Rectal smooth muscle tissue (tissue), 1 donor: ENCODE data around the gene ADGRD1.
"Not testable (repeated sequence)": the region's sequence is repeated elsewhere in the genome, so short reads cannot be mapped to it uniquely, and the experiment has no call there.

ENCODE experiments used
- H3K27ac ChIP-seq: one replicate; pipeline ENCODE4 v1.7.0; 2013; ENCODE audit warnings: low read depth, low read length, inconsistent platforms
- H3K27me3 ChIP-seq: one replicate; pipeline ENCODE4 v1.7.0; 2013; ENCODE audit warnings: low read length; ENCODE audit not compliant: control insufficient read depth, insufficient read depth
- H3K36me3 ChIP-seq: one replicate; pipeline ENCODE4 v1.7.0; 2013; ENCODE audit warnings: low read length; ENCODE audit not compliant: control insufficient read depth, insufficient read depth
- H3K4me1 ChIP-seq: one replicate; pipeline ENCODE4 v1.7.0; 2013; ENCODE audit warnings: low read length; ENCODE audit not compliant: control insufficient read depth, insufficient read depth
- H3K4me3 ChIP-seq: one replicate; pipeline ENCODE4 v1.7.0; 2013; ENCODE audit warnings: low read length
- H3K9ac ChIP-seq: one replicate; pipeline ENCODE4 v1.7.0; 2013; ENCODE audit warnings: low read length

ADGRD1 gene

DNA sequence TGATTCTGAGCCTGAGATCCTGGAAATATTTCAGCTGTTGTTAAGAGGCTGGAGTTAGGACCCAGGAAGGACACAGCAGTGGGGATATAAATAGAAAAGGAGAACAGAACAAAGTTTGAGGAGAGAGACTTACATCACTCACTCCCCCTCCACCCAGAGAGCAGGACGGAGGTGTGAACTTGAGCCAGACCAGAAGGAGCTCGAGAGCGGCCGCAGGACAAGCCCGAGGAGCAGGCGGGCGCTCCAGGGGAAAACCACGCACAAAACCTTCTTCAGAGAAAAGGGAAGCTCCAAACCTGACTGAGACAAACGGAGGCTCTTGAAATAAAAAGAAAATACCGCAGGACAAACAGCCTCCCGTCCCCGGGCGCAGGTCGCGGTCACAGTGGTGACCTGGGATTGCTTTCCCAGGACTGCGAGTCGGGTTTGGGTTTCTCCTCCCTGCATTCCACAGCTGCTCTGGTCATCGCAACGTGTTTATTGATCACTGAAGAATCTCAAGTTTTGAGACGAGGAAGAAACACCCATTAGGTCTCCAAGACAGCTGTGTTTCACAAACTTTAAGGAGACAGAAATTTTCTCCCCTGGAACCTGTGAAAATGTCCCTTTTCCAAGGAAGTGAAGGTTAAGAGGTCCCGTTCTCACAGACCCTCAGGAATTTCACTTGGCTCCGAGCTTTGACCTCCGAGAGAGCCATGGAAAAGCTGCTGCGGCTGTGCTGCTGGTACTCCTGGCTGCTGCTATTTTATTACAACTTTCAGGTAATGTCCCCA is at the start of gene ADGRD1:
Gene ADGRD1, plus strand, starts transcription at position 137 of the 773 bp plus-strand sequence. Its CDS starts 559 bp downstream, at position 696.
- Histone ChIP-seq H3K36me3 (no peaks in the 10 kb centered on the region), H3K27me3 (no peaks in the 10 kb centered on the region), H3K9ac (no peak within 1 kb of the TSS), H3K4me1 (peaks cover 17% of the 10 kb centered on the region), H3K4me3 (peak within 1 kb of the TSS; percentile 69), H3K27ac (peak within 1 kb of the TSS; percentile 41)

DNA sequence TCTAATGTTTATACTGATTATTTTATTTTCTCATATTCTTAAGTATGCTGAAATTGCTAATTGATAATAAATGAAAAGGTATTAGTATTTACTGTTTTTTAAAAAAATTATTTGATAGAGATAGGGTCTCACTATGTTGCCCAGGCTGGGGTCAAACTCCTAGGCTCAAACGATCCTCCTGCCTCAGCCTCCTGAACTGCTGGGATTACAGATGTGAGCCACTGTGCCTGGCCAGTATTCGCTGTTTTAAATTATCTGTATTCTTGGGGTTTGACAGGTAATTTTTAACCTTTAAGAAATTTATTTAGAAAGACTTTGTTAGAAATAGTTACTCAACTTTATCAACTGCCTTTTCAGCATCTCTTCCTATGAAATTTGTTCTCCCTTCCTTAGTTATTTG is 49.6 kb upstream of the ADGRD1 start:
- Histone ChIP-seq H3K9ac (no peak overlapping the region), H3K27ac (no peak overlapping the region), H3K4me1 (no peaks in the 10 kb centered on the region), H3K4me3 (no peak overlapping the region), H3K36me3 (no peaks in the 10 kb centered on the region), H3K27me3 (no peaks in the 10 kb centered on the region)

DNA sequence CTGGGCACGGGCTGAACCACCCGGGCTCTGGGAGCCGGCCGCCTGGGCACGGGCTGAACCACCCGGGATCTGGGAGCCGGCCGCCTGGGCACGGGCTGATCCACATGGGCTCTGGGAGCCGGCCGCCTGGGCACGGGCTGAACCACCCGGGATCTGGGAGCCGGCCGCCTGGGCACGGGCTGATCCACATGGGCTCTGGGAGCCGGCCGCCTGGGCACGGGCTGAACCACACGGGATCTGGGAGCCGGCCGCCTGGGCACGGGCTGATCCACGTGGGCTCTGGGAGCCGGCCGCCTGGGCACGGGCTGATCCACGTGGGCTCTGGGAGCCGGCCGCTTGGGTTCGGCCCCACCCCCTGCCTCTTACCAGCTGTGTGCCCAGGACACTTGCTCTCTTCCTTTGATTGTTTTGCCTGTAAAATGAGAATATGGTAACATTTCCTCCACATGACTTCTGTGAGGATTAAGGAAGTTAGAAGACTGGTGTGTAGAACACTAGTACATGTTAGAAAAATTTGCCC is 48.7 kb upstream of the ADGRD1 start:
- H3K27me3 ChIP-seq, H3K36me3 ChIP-seq, H3K9ac ChIP-seq, H3K4me3 ChIP-seq, H3K27ac ChIP-seq, H3K4me1 ChIP-seq: not testable (repeated sequence)

DNA sequence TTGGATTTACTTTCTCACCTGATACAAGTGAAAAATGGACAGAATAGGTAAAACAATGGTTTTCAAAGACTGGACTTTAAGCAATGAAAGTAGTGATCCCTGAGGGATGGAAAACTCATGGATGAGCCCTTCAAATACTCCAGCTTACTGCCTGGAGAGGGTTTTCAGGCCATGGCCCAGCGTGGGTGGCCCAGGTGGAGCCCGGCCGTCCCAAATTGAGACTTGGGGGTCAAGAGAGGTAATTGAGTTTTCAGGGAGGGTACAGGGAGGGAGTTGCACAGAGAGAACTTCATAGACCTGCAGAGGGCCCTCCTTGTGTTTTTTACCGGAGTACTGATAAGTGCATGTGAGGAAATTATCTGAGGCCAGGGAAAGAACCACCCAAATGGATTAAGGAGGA is 44.6 kb upstream of the ADGRD1 start:
- Histone ChIP-seq H3K9ac (no peak overlapping the region), H3K27ac (no peak overlapping the region), H3K4me1 (no peaks in the 10 kb centered on the region), H3K36me3 (no peaks in the 10 kb centered on the region), H3K4me3 (no peak overlapping the region), H3K27me3 (no peaks in the 10 kb centered on the region)

DNA sequence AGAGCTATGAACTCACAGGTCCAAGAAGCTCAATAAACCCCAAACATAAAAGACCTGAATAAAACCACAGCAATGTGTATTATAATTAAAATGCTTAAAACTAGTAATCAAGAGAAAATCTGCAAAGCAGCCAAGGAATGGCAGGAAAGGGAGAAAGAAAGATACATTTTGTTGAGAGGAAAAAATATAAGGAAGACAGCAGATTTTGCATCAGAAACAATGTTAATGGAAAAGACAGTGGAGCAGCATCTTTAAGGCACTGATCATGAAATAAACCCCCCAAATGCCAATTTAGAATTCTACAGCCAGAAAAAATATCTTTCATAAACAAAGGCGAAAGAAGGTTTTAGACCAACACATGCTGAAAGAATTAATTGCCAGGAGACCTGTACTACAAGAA is 42.5 kb upstream of the ADGRD1 start:
- H3K27ac ChIP-seq = no peak overlapping the region
- no peak overlapping the region for H3K9ac ChIP-seq
- H3K4me1 ChIP-seq = no peaks in the 10 kb centered on the region
- peaks cover 2% of the 10 kb centered on the region for H3K27me3 ChIP-seq
- no peaks in the 10 kb centered on the region for H3K36me3 ChIP-seq
- no peak overlapping the region for H3K4me3 ChIP-seq

DNA sequence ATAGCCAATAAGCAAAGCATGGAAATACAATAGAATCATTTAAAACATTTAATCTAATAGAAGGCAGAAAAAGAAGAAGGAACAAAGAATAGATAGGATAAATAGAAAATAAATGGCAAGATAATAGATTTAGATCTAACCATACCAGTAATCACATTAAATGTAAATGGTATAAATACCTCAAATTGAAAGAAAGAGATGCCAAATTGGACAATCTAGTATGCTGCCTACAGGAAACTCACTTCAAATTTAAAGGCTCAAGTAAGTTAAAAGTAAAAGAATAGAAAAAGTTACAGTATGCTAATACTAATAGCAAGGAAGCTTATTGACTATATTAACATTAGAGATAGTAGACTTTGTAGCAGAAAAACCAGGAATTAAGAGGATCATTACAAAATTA is 41.8 kb upstream of the ADGRD1 start:
- Histone ChIP-seq H3K4me1 (no peaks in the 10 kb centered on the region), H3K27ac (no peak overlapping the region), H3K36me3 (no peaks in the 10 kb centered on the region), H3K4me3 (no peak overlapping the region), H3K9ac (no peak overlapping the region), H3K27me3 (peaks cover 2% of the 10 kb centered on the region)

DNA sequence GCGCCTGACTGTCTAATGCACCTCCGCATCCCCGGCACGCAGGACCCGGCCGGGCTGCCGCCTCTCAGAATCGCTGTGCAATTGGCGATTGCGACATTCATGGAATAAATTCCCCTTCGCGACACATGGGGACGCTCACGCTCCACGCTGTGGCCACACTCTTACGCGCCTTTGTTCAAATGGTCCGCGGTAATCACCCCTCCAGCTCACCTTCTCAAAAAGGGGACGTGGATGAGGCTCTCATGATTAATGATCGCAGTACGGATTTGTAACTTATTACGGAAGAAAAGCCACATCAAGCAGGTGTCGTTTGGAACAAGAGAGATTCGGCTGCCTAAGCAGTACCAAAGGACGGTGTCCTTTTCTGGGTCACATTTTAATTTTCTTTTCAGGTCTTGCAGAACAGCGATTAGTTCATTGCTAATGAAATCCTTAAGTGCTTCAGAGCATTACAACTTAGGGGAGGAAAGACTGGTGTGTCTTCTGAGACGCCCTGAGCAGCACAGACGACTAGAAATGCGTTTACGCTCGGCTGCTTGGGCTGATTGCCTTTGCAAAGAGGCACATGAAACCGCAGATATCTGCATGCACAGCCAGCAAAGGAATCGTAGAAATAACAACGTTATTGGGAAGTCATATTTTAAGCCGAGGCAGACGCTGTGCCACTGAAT is 37.3 kb upstream of the ADGRD1 start:
- H3K27ac ChIP-seq = no peak overlapping the region
- peak overlapping the region; percentile 38 for H3K4me3 ChIP-seq
- H3K36me3 ChIP-seq = no peaks in the 10 kb centered on the region
- H3K27me3 ChIP-seq = peaks cover 2% of the 10 kb centered on the region
- H3K9ac ChIP-seq = no peak overlapping the region
- H3K4me1 ChIP-seq = no peaks in the 10 kb centered on the region

DNA sequence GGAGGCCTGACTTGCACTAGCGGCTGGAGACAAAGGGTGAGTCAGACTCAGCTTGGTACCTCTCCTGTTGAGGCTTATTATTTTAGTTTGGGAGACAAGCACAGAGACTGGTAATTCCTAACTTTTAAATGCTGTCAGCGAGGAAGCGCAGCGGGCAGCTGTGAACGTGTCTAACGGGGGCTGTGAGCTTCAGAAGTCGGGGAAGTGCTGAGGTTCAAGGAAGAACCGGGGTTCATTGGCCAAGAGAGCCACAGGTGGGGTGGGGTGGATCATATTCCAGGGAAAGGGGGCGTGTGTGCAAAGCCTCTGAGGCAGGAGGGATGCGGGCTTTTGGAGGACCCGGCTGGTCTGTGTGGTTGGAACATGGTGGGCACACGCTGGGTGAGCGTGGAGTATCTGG is 36.1 kb upstream of the ADGRD1 start:
- Histone ChIP-seq H3K27me3 (peaks cover 2% of the 10 kb centered on the region), H3K4me1 (no peaks in the 10 kb centered on the region), H3K36me3 (no peaks in the 10 kb centered on the region), H3K27ac (no peak overlapping the region), H3K9ac (no peak overlapping the region), H3K4me3 (no peak overlapping the region)

DNA sequence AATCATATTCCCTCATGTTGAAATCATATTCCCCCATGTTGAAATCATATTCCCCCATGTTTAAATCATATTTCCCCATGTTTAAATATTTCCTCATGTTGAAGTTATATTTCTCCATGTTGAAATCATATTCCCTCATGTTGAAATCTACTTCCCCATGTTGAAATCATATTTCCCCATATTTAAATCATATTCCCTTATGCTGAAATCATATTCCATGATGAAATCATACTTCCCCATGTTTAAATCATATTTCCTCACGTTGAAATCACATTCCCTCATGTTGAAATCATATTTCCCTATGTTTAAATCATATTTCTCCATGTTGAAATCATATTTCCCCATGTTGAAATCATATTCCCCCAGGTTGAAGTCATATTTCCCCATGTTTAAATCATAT is 34.6 kb upstream of the ADGRD1 start:
- Histone ChIP-seq H3K27ac (no peak overlapping the region), H3K9ac (no peak overlapping the region), H3K4me1 (no peaks in the 10 kb centered on the region), H3K36me3 (no peaks in the 10 kb centered on the region), H3K27me3 (peaks cover 2% of the 10 kb centered on the region), H3K4me3 (no peak overlapping the region)

DNA sequence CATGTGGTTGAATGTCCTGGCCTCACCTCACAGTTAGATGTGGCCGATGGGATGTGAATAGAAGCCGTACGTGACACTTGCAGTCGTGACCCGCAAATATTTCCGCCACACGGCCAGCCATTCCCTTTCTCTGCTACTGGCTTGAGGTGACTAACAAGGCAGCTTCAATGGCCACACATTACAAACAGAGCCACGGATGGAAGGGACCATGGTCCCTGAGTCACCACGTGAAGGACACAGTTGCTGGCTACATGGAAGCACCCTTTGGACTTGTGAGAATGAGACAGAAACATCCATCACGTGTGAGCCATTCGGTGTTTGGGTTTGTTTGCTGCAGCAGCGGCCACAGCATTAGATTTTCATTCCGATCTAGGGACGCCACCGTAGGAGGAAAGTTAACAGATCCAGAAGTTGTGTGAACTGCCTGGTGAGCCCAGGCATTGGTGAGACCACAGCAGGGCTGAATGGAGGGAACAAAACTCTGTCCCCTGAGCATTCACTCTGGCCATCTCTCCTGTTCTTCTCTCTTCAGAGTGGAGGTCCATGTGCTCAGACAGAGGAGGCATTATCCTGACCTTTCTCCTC is 33.5 kb upstream of the ADGRD1 start:
- no peaks in the 10 kb centered on the region for H3K36me3 ChIP-seq
- H3K4me1 ChIP-seq = peaks cover under 1% of the 10 kb centered on the region
- H3K27ac ChIP-seq = no peak overlapping the region
- H3K4me3 ChIP-seq = no peak overlapping the region
- H3K9ac ChIP-seq = no peak overlapping the region
- peaks cover 2% of the 10 kb centered on the region for H3K27me3 ChIP-seq

DNA sequence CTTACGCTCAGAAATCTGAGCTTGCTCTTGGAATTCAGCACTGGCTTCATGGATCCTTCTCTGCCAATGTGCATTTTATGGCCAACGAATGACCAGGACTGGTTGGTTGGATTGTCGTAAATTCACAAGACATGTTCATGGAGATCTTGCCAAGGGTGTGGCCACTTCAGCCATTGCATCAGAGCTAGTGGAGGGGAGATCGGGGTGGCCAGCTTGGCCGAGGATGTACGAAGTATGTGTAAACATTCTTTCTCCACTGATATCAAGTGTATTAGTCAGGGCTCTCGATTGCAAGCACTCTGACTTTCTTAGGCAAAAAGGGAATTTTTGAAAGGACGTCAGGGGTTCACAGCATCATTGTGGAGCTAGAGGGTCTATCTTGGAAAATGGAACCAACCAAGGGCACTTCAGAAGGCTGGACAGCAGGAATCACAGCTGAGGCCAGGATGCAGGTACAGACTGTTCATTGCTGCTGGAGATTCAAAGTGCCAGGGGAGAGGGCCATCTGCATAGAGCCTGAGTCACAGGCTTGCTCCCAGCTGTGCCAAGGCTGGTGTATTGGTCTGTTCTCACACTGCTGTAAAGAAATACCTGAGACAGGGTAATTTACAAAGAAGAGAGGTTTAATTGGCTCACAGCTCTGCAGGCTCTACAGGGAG is 32.9 kb upstream of the ADGRD1 start:
- no peak overlapping the region for H3K4me3 ChIP-seq
- H3K36me3 ChIP-seq = no peaks in the 10 kb centered on the region
- no peak overlapping the region for H3K9ac ChIP-seq
- H3K27ac ChIP-seq = no peak overlapping the region
- H3K27me3 ChIP-seq = no peaks in the 10 kb centered on the region
- peaks cover 4% of the 10 kb centered on the region for H3K4me1 ChIP-seq

DNA sequence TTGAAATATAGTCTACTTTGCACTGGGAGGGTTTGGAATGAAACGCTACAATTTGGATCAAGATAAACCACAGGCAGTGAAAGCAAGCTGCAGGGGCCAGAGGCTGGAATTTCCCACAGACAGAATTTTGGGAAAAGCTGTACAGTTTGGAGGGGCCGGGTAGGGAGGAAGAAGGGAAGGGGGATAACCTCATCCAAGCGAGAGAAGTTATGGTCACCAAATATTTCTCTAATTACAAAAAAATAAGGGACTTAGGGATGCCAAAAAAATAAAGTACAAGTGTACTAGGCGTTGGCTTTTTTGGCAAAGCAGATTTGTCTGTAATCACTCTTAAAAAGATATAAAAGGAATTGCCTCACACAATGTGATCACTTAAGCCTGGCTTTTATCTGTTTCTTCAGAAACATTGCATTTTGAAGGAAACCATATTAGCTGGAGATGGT is 31.2 kb upstream of the ADGRD1 start:
- H3K4me3 ChIP-seq = no peak overlapping the region
- H3K36me3 ChIP-seq = no peaks in the 10 kb centered on the region
- no peaks in the 10 kb centered on the region for H3K27me3 ChIP-seq
- H3K27ac ChIP-seq = no peak overlapping the region
- peaks cover 4% of the 10 kb centered on the region for H3K4me1 ChIP-seq
- no peak overlapping the region for H3K9ac ChIP-seq
